MM.1S (cell line): ENCODE results near the gene LRRN2.

Experiments used
- DNase-seq: peaks from one replicate; pipeline ENCODE4 v3.0.0-alpha.2; 2015
- H2AFZ ChIP-seq: fragments of 300-600 bp; sonication (generic); 2 replicates; pipeline ENCODE4 v1.6.0; 2016; ENCODE audit warnings: antibody characterized with exemption, low read length
- H3F3A ChIP-seq: fragments of 300-600 bp; sonication (generic); 2 replicates; pipeline ENCODE4 v1.6.1; 2016; ENCODE audit warnings: mild to moderate bottlenecking, antibody characterized with exemption, low read length, moderate library complexity, mixed read lengths; ENCODE audit not compliant: insufficient read depth
- H3K27ac ChIP-seq: fragments of 300-600 bp; sonication (generic); 2 replicates; pipeline ENCODE4 v1.5.1; 2016; ENCODE audit warnings: mild to moderate bottlenecking, low read length
- H3K27me3 ChIP-seq: fragments of 300-600 bp; sonication (generic); replicated peaks from 2 replicates; pipeline ENCODE4 v1.6.0; 2016; ENCODE audit warnings: low read length; ENCODE audit not compliant: insufficient read depth
- H3K36me3 ChIP-seq: fragments of 300-600 bp; sonication (generic); replicated peaks from 2 replicates; pipeline ENCODE4 v1.6.1; 2016; ENCODE audit warnings: mild to moderate bottlenecking, low read length, mixed read lengths; ENCODE audit not compliant: insufficient read depth
- H3K4me1 ChIP-seq: fragments of 300-600 bp; sonication (generic); 2 replicates; pipeline ENCODE4 v1.6.1; 2016; ENCODE audit warnings: low read length, mixed read lengths
- H3K4me2 ChIP-seq: fragments of 300-600 bp; sonication (generic); 2 replicates; pipeline ENCODE4 v1.6.0; 2016; ENCODE audit warnings: low read depth, low read length
- H3K4me3 ChIP-seq: fragments of 300-600 bp; sonication (generic); 2 replicates; pipeline ENCODE4 v1.5.1; 2016; ENCODE audit warnings: low read length, mixed read lengths
- H3K79me2 ChIP-seq: fragments of 300-600 bp; sonication (generic); 2 replicates; pipeline ENCODE4 v1.6.1; 2016; ENCODE audit warnings: mixed run types, low read length, mixed read lengths
- H3K9ac ChIP-seq: fragments of 300-600 bp; sonication (generic); 2 replicates; pipeline ENCODE4 v1.6.1; 2016; ENCODE audit warnings: low read length, mixed read lengths
- H3K9me2 ChIP-seq: fragments of 300-600 bp; sonication (generic); replicated peaks from 2 replicates; pipeline ENCODE4 v1.6.1; 2016; ENCODE audit warnings: mild to moderate bottlenecking, low read length, mixed read lengths; ENCODE audit not compliant: insufficient read depth
- H3K9me3 ChIP-seq: fragments of 300-600 bp; sonication (generic); replicated peaks from 2 replicates; pipeline ENCODE4 v1.6.1; 2016; ENCODE audit warnings: mild to moderate bottlenecking, low read length, mixed read lengths; ENCODE audit not compliant: insufficient read depth
- H4K20me1 ChIP-seq: fragments of 300-600 bp; sonication (generic); 2 replicates; pipeline ENCODE4 v1.6.1; 2016; ENCODE audit warnings: mild to moderate bottlenecking, low read length, moderate library complexity, mixed read lengths; ENCODE audit not compliant: insufficient read depth
- CTCF ChIP-seq: fragments of 300-600 bp; sonication (generic); IDR thresholded peaks from 2 replicates; pipeline ENCODE4 v1.5.1; 2016; ENCODE audit warnings: antibody characterized with exemption, low read length, mixed read lengths
- EZH2 ChIP-seq: fragments of 300-600 bp; sonication (generic); optimal IDR thresholded peaks from 2 replicates; pipeline ENCODE3; 2017; ENCODE audit warnings: low read depth, mild to moderate bottlenecking, antibody characterized with exemption, low read length, mixed read lengths
- EZH2phosphoT487 ChIP-seq: fragments of 300-600 bp; sonication (generic); IDR thresholded peaks from 2 replicates; pipeline ENCODE4 v1.6.1; 2018; ENCODE audit warnings: antibody characterized with exemption, low read length

LRRN2 gene

GRCh38 chr1:204568576-204569315 lies 116.8 kb downstream of the LRRN2 start:
- TF ChIP-seq EZH2 (no peak), CTCF (no peak), EZH2phosphoT487 (no peak)
- DNase-seq: no peak
- Histone ChIP-seq H3K36me3 (no peaks in the 10 kb centered on the region), H4K20me1 (no peaks in the 10 kb centered on the region), H3K9ac (no peak overlapping the region), H3K4me3 (no peak overlapping the region), H3K4me2 (no peak overlapping the region), H2AFZ (no peak overlapping the region), H3K9me2 (no peaks in the 10 kb centered on the region), H3F3A (peaks cover 17% of the 10 kb centered on the region), H3K27me3 (no peaks in the 10 kb centered on the region), H3K79me2 (no peaks in the 10 kb centered on the region), H3K4me1 (peaks cover 25% of the 10 kb centered on the region), H3K27ac (no peak overlapping the region), H3K9me3 (no peaks in the 10 kb centered on the region)
